Measurements from ENCODE around the gene DAB1.

DAB1 gene

GRCh38 chr1:57410508-57410907, 13.4 kb downstream of the DAB1 start:
- DNase-seq, result no peak

GRCh38 chr1:57407928-57408327, 15.9 kb downstream of the DAB1 start:
- DNase-seq, result no peak

GRCh38 chr1:57406428-57406970, 17.4 kb downstream of the DAB1 start:
- no peak for DNase-seq

- no peak for DNase-seq
Measured at GRCh38 chr1:57404884-57405283, 19.0 kb downstream of the DAB1 start.

GRCh38 chr1:57403201-57403600, 20.7 kb downstream of the DAB1 start:
- no peak for DNase-seq

GRCh38 chr1:57401671-57402070, 22.2 kb downstream of the DAB1 start:
- no peak for DNase-seq

- DNase-seq, result no peak
Measured at GRCh38 chr1:57400048-57400447, 23.8 kb downstream of the DAB1 start.

GRCh38 chr1:57393058-57393584, 30.7 kb downstream of the DAB1 start:
- no peak for DNase-seq

- no peak for DNase-seq
Measured at GRCh38 chr1:57385336-57385735, 38.5 kb downstream of the DAB1 start.

- DNase-seq, result no peak
Measured at GRCh38 chr1:57384901-57385300, 39.0 kb downstream of the DAB1 start.

- DNase-seq, result no peak
Measured at GRCh38 chr1:57384284-57384683, 39.6 kb downstream of the DAB1 start.

- no peak for DNase-seq
Measured at GRCh38 chr1:57381871-57382270, 42.0 kb downstream of the DAB1 start.

- DNase-seq, result no peak
Measured at GRCh38 chr1:57381426-57381825, 42.4 kb downstream of the DAB1 start.

GRCh38 chr1:57380923-57381322, 42.9 kb downstream of the DAB1 start:
- DNase-seq, result no peak

- no peak for DNase-seq
Measured at GRCh38 chr1:57378534-57378933, 45.3 kb downstream of the DAB1 start.

- no peak for DNase-seq
Measured at GRCh38 chr1:57377339-57378139, 46.3 kb downstream of the DAB1 start.

GRCh38 chr1:57376041-57376440, 47.8 kb downstream of the DAB1 start:
- no peak for DNase-seq

- DNase-seq, result no peak
Measured at GRCh38 chr1:57369889-57370288, 54.0 kb downstream of the DAB1 start.

- no peak for DNase-seq
Measured at GRCh38 chr1:57367945-57368344, 55.9 kb downstream of the DAB1 start.

- DNase-seq, result no peak
Measured at GRCh38 chr1:57363643-57364042, 60.2 kb downstream of the DAB1 start.

GRCh38 chr1:57363165-57363564, 60.7 kb downstream of the DAB1 start:
- no peak for DNase-seq

GRCh38 chr1:57362480-57362879, 61.4 kb downstream of the DAB1 start:
- DNase-seq, result no peak

- DNase-seq, result no peak
Measured at GRCh38 chr1:57361516-57361915, 62.3 kb downstream of the DAB1 start.

- no peak for DNase-seq
Measured at GRCh38 chr1:57360846-57361407, 62.9 kb downstream of the DAB1 start.

Data from CD4-positive, alpha-beta T cell treated with Interferon gamma for 1 hour (primary cell).